ENCODE results near the gene NAT16. TPM values are rescaled to one million over a fixed set of nuclear protein-coding genes. Genes with fewer than 3 reads are reported as not detected.

The NAT16 gene
- total and polyA plus RNA-seq, 10 of the 15 experiments (the other 5 are each of a cell fraction or from before 2014, with no cell fraction given), result not detected

GRCh38 chr7:101121991-101122932 lies 57.8 kb downstream of the NAT16 start (continued):
- no peak for TF ChIP-seq TCF7 (IDR thresholded peaks at IDR 0.05; ENCODE audit: borderline replicate concordance)
- TF ChIP-seq FOS (IDR thresholded peaks at IDR 0.05; ENCODE audit: borderline replicate concordance, extremely low read depth, insufficient read length), result no peak
- no peak for TF ChIP-seq SMAD1 (IDR thresholded peaks at IDR 0.05; ENCODE audit: low read depth, partially characterized antibody)
- no peak for TF ChIP-seq STAT3 (IDR thresholded peaks at IDR 0.05; ENCODE audit: low read depth, low read length)
- no peak for TF ChIP-seq HDAC6 (IDR thresholded peaks at IDR 0.05; ENCODE audit: unreplicated experiment)
- TF ChIP-seq TCF3 (IDR thresholded peaks at IDR 0.05; ENCODE audit: borderline replicate concordance, insufficient read depth, low read depth, low read length), result no peak
- no peak for TF ChIP-seq CEBPB (IDR thresholded peaks at IDR 0.05; ENCODE audit: borderline replicate concordance in 1 of 2, low read depth in 2 of 2, low read length in 2 of 2)
- TF ChIP-seq PBX3 (IDR thresholded peaks at IDR 0.05; ENCODE audit: insufficient replicate concordance, low read depth, low read length), result no peak
- no peak for TF ChIP-seq POU2F2 (IDR thresholded peaks at IDR 0.05; ENCODE audit: borderline replicate concordance, low read depth, low read length)
- no peak for TF ChIP-seq JUND (IDR thresholded peaks at IDR 0.05; ENCODE audit: low read depth, low read length)
- TF ChIP-seq CBX3 (IDR thresholded peaks at IDR 0.05; ENCODE audit: borderline replicate concordance, low read depth), result no peak
- no peak for TF ChIP-seq ASH2L (IDR thresholded peaks at IDR 0.05; ENCODE audit: borderline replicate concordance, low read depth)
- no peak for TF ChIP-seq ZNF217 (IDR thresholded peaks at IDR 0.05)
- TF ChIP-seq ZNF207 (IDR thresholded peaks at IDR 0.05; ENCODE audit: borderline replicate concordance), result peak; percentile 63; the same call in 1 of the 2 replicates
- no peak for TF ChIP-seq BHLHE40 (IDR thresholded peaks at IDR 0.05; ENCODE audit: borderline replicate concordance in 1 of 2, low read depth in 2 of 2, low read length in 1 of 2)
- TF ChIP-seq, protein P1, sequence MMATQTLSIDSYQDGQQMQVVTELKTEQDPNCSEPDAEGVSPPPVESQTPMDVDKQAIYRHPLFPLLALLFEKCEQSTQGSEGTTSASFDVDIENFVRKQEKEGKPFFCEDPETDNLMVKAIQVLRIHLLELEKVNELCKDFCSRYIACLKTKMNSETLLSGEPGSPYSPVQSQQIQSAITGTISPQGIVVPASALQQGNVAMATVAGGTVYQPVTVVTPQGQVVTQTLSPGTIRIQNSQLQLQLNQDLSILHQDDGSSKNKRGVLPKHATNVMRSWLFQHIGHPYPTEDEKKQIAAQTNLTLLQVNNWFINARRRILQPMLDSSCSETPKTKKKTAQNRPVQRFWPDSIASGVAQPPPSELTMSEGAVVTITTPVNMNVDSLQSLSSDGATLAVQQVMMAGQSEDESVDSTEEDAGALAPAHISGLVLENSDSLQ (IDR thresholded peaks at IDR 0.05), result no peak
- TF ChIP-seq NR2C2 (IDR thresholded peaks at IDR 0.05; ENCODE audit: borderline replicate concordance, control insufficient read depth, insufficient read length, low read depth), result no peak
- TF ChIP-seq, protein P2, sequence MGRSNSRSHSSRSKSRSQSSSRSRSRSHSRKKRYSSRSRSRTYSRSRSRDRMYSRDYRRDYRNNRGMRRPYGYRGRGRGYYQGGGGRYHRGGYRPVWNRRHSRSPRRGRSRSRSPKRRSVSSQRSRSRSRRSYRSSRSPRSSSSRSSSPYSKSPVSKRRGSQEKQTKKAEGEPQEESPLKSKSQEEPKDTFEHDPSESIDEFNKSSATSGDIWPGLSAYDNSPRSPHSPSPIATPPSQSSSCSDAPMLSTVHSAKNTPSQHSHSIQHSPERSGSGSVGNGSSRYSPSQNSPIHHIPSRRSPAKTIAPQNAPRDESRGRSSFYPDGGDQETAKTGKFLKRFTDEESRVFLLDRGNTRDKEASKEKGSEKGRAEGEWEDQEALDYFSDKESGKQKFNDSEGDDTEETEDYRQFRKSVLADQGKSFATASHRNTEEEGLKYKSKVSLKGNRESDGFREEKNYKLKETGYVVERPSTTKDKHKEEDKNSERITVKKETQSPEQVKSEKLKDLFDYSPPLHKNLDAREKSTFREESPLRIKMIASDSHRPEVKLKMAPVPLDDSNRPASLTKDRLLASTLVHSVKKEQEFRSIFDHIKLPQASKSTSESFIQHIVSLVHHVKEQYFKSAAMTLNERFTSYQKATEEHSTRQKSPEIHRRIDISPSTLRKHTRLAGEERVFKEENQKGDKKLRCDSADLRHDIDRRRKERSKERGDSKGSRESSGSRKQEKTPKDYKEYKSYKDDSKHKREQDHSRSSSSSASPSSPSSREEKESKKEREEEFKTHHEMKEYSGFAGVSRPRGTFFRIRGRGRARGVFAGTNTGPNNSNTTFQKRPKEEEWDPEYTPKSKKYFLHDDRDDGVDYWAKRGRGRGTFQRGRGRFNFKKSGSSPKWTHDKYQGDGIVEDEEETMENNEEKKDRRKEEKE (IDR thresholded peaks at IDR 0.05), result no peak
- no peak for TF ChIP-seq KLF5 (IDR thresholded peaks at IDR 0.05; ENCODE audit: partially characterized antibody)

Measured in GM12878 (cell line).